IPS-15b (cell line): Measurements from ENCODE around the gene RYR3.

Experiments
- H3K27me3 ChIP-seq: one replicate; pipeline ENCODE4 v1.6.1; 2013; ENCODE audit warnings: low read length; ENCODE audit not compliant: control insufficient read depth, insufficient read depth
- H3K36me3 ChIP-seq: one replicate; pipeline ENCODE4 v1.6.1; 2013; ENCODE audit warnings: low read length; ENCODE audit not compliant: control insufficient read depth, insufficient read depth
- H3K4me1 ChIP-seq: one replicate; pipeline ENCODE4 v1.6.1; 2013; ENCODE audit warnings: mild to moderate bottlenecking, low read length; ENCODE audit not compliant: control insufficient read depth, insufficient read depth
- H3K4me3 ChIP-seq: one replicate; pipeline ENCODE4 v1.5.1; 2013; ENCODE audit warnings: low read depth, low read length
- H3K9ac ChIP-seq: one replicate; pipeline ENCODE4 v1.6.1; 2013; ENCODE audit warnings: low read depth, mild to moderate bottlenecking, low read length
- H3K9me3 ChIP-seq: one replicate; pipeline ENCODE4 v1.6.1; 2013; ENCODE audit warnings: mild to moderate bottlenecking, low read length; ENCODE audit not compliant: control insufficient read depth, insufficient read depth

Gene RYR3

DNA sequence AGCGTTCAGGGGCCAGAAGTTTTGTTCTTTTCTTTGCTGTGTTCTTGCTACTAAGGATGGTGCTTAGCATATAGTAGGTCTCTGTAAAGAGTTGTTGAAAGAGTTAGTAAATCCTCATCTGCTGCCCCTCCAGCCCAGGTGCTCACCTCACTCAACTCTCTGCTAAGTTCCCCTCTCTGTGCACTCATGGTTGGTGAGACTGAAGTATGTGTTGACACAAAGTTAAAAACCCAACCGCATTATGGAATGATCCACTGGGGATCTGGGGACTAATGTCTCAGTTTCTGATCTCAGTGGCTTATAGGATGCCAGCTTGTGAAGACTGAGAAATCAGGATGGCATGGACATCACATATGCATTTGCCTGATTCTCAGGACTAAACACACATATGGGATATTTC lies 13.8 kb downstream of the RYR3 start:
- Histone ChIP-seq H3K27me3 (no peaks in the 10 kb centered on the region), H3K36me3 (no peaks in the 10 kb centered on the region), H3K4me3 (no peak overlapping the region), H3K9ac (no peak overlapping the region), H3K9me3 (no peaks in the 10 kb centered on the region), H3K4me1 (no peaks in the 10 kb centered on the region)

DNA sequence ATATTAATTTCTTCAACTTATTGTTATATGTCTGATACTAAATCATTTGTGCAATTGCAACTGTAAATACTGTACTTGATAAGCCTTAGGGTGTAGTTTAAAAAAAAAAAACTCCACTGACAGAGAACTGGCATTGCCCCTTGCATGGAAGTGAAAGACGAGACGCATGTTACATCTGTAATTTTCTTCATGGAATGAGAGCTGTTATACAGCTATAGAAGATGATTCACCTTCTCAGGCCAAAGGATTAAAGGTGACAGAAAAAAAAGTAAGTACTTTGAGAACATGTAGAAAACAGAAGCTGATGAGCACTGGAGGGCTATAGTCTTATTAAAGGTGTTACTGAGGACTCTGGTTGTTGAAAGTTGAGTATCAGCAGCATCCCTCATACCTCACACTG lies 16.1 kb downstream of the RYR3 start:
- H3K9me3 ChIP-seq, result no peaks in the 10 kb centered on the region
- H3K9ac ChIP-seq, result no peak overlapping the region
- H3K4me1 ChIP-seq, result no peaks in the 10 kb centered on the region
- no peak overlapping the region for H3K4me3 ChIP-seq
- H3K27me3 ChIP-seq, result no peaks in the 10 kb centered on the region
- no peaks in the 10 kb centered on the region for H3K36me3 ChIP-seq

GRCh38 chr15:33328106-33328505 lies 17.3 kb downstream of the RYR3 start:
- Histone ChIP-seq H3K9me3 (no peaks in the 10 kb centered on the region), H3K4me1 (no peaks in the 10 kb centered on the region), H3K27me3 (no peaks in the 10 kb centered on the region), H3K4me3 (no peak overlapping the region), H3K9ac (no peak overlapping the region), H3K36me3 (no peaks in the 10 kb centered on the region)

DNA sequence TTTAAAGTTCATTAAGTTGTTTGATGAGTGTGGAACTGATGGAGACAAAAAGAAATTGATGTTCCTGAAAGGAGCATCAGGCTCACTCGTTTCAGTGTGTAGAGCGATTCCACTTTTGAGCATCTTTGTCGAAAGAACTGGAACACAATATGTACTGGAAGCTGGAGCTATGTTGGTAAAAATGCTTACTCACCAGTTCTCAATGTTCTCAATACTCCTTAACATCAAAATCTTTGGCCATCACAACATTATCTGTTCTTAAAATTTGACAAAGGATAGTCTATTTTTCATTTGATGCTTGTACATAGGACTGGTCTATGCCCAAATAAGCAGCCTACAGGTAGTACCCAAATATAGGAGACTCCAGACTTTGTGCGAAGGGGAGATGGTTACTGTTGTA lies 18.7 kb downstream of the RYR3 start:
- Histone ChIP-seq H3K4me1 (no peaks in the 10 kb centered on the region), H3K9me3 (no peaks in the 10 kb centered on the region), H3K4me3 (no peak overlapping the region), H3K27me3 (no peaks in the 10 kb centered on the region), H3K36me3 (no peaks in the 10 kb centered on the region), H3K9ac (no peak overlapping the region)

DNA sequence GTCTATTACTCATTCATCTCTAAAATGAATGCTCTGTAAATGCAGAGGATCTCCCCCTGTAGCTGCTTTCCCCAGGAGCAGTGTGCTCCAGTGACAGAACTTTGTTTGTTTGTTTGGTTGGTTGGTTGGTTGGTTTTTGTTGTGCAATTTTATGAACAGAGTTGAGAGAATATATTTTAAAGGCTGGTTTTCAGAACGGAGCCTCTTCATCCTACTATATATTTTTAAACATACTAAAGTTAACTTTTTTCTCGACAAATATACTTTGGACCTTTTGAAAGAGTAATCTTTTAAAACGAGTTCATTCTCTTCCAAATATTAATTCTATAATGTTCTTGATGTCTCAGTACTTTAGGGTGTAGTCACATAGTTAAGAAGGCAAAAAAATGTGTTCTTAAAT lies 20.2 kb downstream of the RYR3 start:
- H3K9ac ChIP-seq, result no peak overlapping the region
- no peaks in the 10 kb centered on the region for H3K9me3 ChIP-seq
- H3K27me3 ChIP-seq, result no peaks in the 10 kb centered on the region
- no peak overlapping the region for H3K4me3 ChIP-seq
- no peaks in the 10 kb centered on the region for H3K4me1 ChIP-seq
- H3K36me3 ChIP-seq, result no peaks in the 10 kb centered on the region

DNA sequence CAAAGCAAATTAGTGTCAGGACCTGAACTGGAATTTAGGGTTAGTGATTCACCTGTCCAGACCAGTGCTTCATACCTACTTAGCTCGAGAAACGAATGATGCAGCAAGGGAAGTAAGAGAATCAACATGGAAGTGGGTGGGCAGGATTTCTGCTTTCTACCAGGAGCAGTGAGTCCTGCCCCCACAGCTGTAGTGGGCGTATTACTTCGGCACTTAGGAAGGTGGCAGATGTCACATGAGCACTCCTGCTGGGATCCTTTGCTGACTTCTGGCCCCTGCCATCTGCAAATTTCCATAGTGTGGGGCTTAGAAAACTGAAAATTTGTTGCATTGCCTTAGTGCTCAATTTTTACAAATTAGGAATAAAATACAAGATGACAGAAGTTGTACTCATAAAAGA lies 31.2 kb downstream of the RYR3 start:
- no peaks in the 10 kb centered on the region for H3K27me3 ChIP-seq
- H3K9me3 ChIP-seq, result no peaks in the 10 kb centered on the region
- H3K9ac ChIP-seq, result no peak overlapping the region
- H3K4me1 ChIP-seq, result peaks cover 3% of the 10 kb centered on the region
- no peaks in the 10 kb centered on the region for H3K36me3 ChIP-seq
- H3K4me3 ChIP-seq, result no peak overlapping the region

GRCh38 chr15:33343275-33343674 lies 32.5 kb downstream of the RYR3 start:
- no peaks in the 10 kb centered on the region for H3K9me3 ChIP-seq
- H3K27me3 ChIP-seq, result no peaks in the 10 kb centered on the region
- no peak overlapping the region for H3K9ac ChIP-seq
- peaks cover 3% of the 10 kb centered on the region for H3K4me1 ChIP-seq
- no peak overlapping the region for H3K4me3 ChIP-seq
- no peaks in the 10 kb centered on the region for H3K36me3 ChIP-seq

DNA sequence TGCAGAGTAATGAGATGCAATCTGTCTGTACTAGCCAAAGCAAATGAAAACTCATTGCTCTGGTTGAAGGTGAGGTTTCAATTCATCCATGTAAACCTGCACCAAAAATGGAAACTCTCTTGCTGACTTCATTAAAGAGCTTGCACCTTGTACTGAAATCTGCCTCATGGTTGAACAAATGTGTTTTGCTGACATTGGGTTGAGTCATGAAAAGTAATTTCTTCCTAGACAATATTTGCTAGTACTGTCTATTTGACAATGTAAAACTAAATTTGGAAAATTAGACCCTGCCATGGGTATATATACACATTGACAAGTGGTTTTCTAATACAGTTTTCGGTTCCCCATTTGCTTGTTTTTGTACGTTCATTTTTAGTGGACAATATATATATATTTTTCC lies 33.3 kb downstream of the RYR3 start:
- no peaks in the 10 kb centered on the region for H3K9me3 ChIP-seq
- no peak overlapping the region for H3K9ac ChIP-seq
- no peak overlapping the region for H3K4me3 ChIP-seq
- peaks cover 3% of the 10 kb centered on the region for H3K4me1 ChIP-seq
- H3K36me3 ChIP-seq, result no peaks in the 10 kb centered on the region
- H3K27me3 ChIP-seq, result no peaks in the 10 kb centered on the region

DNA sequence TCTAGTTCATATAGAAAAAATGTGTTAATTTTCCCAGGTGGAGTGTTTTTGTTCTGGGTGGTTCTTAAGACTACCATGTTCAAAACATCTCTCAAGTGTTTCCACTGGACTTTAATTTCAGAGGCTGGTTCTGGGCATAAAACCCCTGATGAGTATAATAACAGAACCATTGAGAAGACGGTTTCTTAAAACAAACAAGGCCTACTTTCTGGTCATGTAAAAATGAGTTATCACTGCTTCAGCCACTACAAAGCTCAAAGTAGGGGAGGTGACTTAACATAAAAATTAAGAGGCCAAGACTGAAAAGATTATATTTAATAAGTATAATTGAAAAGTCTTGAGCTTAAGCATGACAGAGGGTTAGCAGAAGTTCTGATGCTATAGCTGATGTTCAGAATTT lies 33.8 kb downstream of the RYR3 start:
- no peak overlapping the region for H3K4me3 ChIP-seq
- H3K4me1 ChIP-seq, result peaks cover 3% of the 10 kb centered on the region
- H3K9ac ChIP-seq, result no peak overlapping the region
- H3K9me3 ChIP-seq, result no peaks in the 10 kb centered on the region
- no peaks in the 10 kb centered on the region for H3K27me3 ChIP-seq
- no peaks in the 10 kb centered on the region for H3K36me3 ChIP-seq

DNA sequence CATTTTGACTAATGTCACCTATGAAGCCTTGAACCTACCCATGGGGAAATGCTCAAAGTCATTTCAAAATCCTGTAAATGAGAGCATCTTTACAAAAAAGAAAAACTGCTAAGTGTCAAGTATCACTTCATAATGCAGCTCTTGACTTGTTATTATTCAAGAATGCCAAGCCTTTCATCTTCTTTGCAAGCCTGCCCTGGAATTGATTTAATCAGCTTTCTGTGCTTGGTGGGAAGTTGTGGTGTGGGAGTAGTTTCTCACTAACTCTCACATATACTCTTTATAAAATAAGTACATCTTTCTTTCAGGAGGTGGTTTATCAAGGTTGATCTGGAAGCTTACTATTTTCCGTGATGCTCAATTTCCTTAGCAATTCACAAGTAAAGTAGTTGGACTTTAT lies 43.6 kb downstream of the RYR3 start:
- Histone ChIP-seq H3K27me3 (no peaks in the 10 kb centered on the region), H3K9me3 (no peaks in the 10 kb centered on the region), H3K4me3 (no peak overlapping the region), H3K4me1 (no peaks in the 10 kb centered on the region), H3K9ac (no peak overlapping the region), H3K36me3 (no peaks in the 10 kb centered on the region)

DNA sequence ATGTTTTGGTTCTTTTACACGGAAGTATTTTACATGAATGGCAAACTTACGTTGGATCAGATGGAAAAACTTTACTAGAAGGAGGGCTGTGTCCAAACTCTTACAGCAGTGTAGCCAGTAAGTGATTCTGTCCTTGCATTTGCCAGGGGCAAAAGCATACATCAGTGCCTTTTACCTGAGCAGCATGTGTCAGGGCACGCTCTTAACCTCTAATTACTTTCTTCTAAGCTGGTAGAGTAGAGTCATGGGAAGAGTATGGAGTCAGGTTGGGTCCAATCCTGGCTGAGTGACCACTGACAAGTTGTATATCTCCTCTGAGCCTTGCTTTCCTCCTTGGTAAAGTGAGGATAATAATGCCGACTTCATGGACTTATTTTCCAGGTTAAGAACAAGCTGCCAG lies 47.1 kb downstream of the RYR3 start:
- Histone ChIP-seq H3K4me1 (no peaks in the 10 kb centered on the region), H3K27me3 (no peaks in the 10 kb centered on the region), H3K9ac (no peak overlapping the region), H3K9me3 (no peaks in the 10 kb centered on the region), H3K36me3 (no peaks in the 10 kb centered on the region), H3K4me3 (no peak overlapping the region)

- no peaks in the 10 kb centered on the region for H3K36me3 ChIP-seq
- H3K27me3 ChIP-seq, result no peaks in the 10 kb centered on the region
- no peaks in the 10 kb centered on the region for H3K4me1 ChIP-seq
- H3K4me3 ChIP-seq, result no peak overlapping the region
- no peak overlapping the region for H3K9ac ChIP-seq
- H3K9me3 ChIP-seq, result no peaks in the 10 kb centered on the region
Observed at GRCh38 chr15:33358306-33358705, 47.5 kb downstream of the RYR3 start.

GRCh38 chr15:33360886-33361285 lies 50.1 kb downstream of the RYR3 start:
- no peaks in the 10 kb centered on the region for H3K9me3 ChIP-seq

More at GRCh38 chr15:33360886-33361285, 50.1 kb downstream of the RYR3 start:
- Histone ChIP-seq H3K4me3 (no peak overlapping the region), H3K36me3 (no peaks in the 10 kb centered on the region), H3K27me3 (no peaks in the 10 kb centered on the region), H3K4me1 (no peaks in the 10 kb centered on the region), H3K9ac (no peak overlapping the region)
